ENCODE results near the gene UVRAG. TPM values are rescaled to one million over a fixed set of nuclear protein-coding genes. Genes with fewer than 3 reads are reported as not detected.
A peak's percentile ranks its signal among the peaks of the same experiment; 100 is the strongest.

UVRAG gene
- total RNA-seq, 2 experiments from 2014 or later: 16.5 to 19.5 TPM

GRCh38 chr11:75802913-75803820 is 11.8 kb upstream of the UVRAG start:
- Mint-ChIP-seq H3K36me3 (ENCODE audit: low read depth) (no peaks in the 10 kb centered on the region), H3K27ac (no peak overlapping the region), H3K27me3 (no peaks in the 10 kb centered on the region), H3K4me1 (ENCODE audit: low read depth) (peaks cover 27% of the 10 kb centered on the region), H3K4me3 (no peak overlapping the region), H3K9me3 (no peaks in the 10 kb centered on the region)
- Histone ChIP-seq H3K4me3 (ENCODE audit: low read length) (no peak overlapping the region), H3K27ac (ENCODE audit: low read depth in 1 of 2, low read length in 2 of 2) (no peak overlapping the region), H3K36me3 (ENCODE audit: insufficient read depth, low read length) (no peaks in the 10 kb centered on the region), H3K4me1 (ENCODE audit: insufficient read depth, low read length) (peaks cover 26% of the 10 kb centered on the region), H3K27me3 (ENCODE audit: control insufficient read depth in 1 of 2, insufficient read depth in 2 of 2, low read length in 2 of 2) (no peaks in the 10 kb centered on the region), H3K9me3 (ENCODE audit: control insufficient read depth in 1 of 2, insufficient read depth in 1 of 2, low read length in 2 of 2) (no peaks in the 10 kb centered on the region)
- ATAC-seq (ENCODE audit: poor library complexity) (peak; percentile 94), DNase-seq (peak; percentile 53 to 84 (median 61))
- TF ChIP-seq CTCF (IDR thresholded peaks at IDR 0.05): peak; percentile 96
- intact Hi-C loops (cut with DNase I, micrococcal nuclease): loop anchor here (1.0 to 5.0 kb wide), 4 partner anchors 64 to 516 kb away; no protein-coding TSS in a partner anchor
- ChIA-PET CTCF (interaction anchor here (0.6 to 3.4 kb wide), 12 partner anchors 9 to 92 kb away, joined by 3 to 70 read pairs (median 4); partner anchors contain the start of gene UVRAG), POLR2A (interaction anchor here (0.7 to 1.7 kb wide), 2 partner anchors 11 to 14 kb away, joined by 3 to 8 read pairs; no protein-coding TSS in a partner anchor)

- no peak for TF ChIP-seq CTCF (IDR thresholded peaks at IDR 0.05)
- Histone ChIP-seq H3K4me1 (ENCODE audit: insufficient read depth, low read length) (peaks cover 4% of the 10 kb centered on the region), H3K4me3 (ENCODE audit: low read length) (no peak overlapping the region), H3K27ac (ENCODE audit: low read depth in 1 of 2, low read length in 2 of 2) (no peak overlapping the region), H3K27me3 (ENCODE audit: control insufficient read depth in 1 of 2, insufficient read depth in 2 of 2, low read length in 2 of 2) (no peaks in the 10 kb centered on the region), H3K36me3 (ENCODE audit: insufficient read depth, low read length) (no peaks in the 10 kb centered on the region), H3K9me3 (ENCODE audit: control insufficient read depth in 1 of 2, insufficient read depth in 1 of 2, low read length in 2 of 2) (no peaks in the 10 kb centered on the region)
- no peaks in the 10 kb centered on the region for H3K27me3 Mint-ChIP-seq
- no peaks in the 10 kb centered on the region for H3K9me3 Mint-ChIP-seq
- ATAC-seq (ENCODE audit: poor library complexity): no peak
- ChIA-PET CTCF (no interaction called here), POLR2A (no interaction called here)
- no peak overlapping the region for H3K27ac Mint-ChIP-seq
- DNase-seq: no peak
- no peak overlapping the region for H3K4me3 Mint-ChIP-seq
- intact Hi-C loops (cut with DNase I, micrococcal nuclease): no loop called here
- peaks cover 7% of the 10 kb centered on the region for H3K4me1 Mint-ChIP-seq (ENCODE audit: low read depth)
- no peaks in the 10 kb centered on the region for H3K36me3 Mint-ChIP-seq (ENCODE audit: low read depth)
Observed at GRCh38 chr11:75809111-75809510, 5.9 kb upstream of the UVRAG start.

- ATAC-seq (ENCODE audit: poor library complexity) (no peak), DNase-seq (no peak)
- no peak overlapping the region for H3K4me3 Mint-ChIP-seq
- intact Hi-C loops (cut with DNase I, micrococcal nuclease): loop anchor here in 1 of 2 experiments (5.0 to 10.0 kb wide), 5 partner anchors 572 to 1635 kb away; partner anchors contain the start of genes C2CD3, EMSY, GVQW3 and POLD3
- no peak overlapping the region for H3K4me3 ChIP-seq (ENCODE audit: low read length)
- H3K27ac Mint-ChIP-seq: no peak overlapping the region
- no peaks in the 10 kb centered on the region for H3K27me3 ChIP-seq (ENCODE audit: control insufficient read depth in 1 of 2, insufficient read depth in 2 of 2, low read length in 2 of 2)
- H3K9me3 ChIP-seq (ENCODE audit: control insufficient read depth in 1 of 2, insufficient read depth in 1 of 2, low read length in 2 of 2): no peaks in the 10 kb centered on the region
- H3K27ac ChIP-seq (ENCODE audit: low read depth in 1 of 2, low read length in 2 of 2): no peak overlapping the region
- TF ChIP-seq CTCF (IDR thresholded peaks at IDR 0.05): no peak
- POLR2A ChIA-PET: no interaction called here
- H3K36me3 ChIP-seq (ENCODE audit: insufficient read depth, low read length): no peaks in the 10 kb centered on the region
- H3K4me1 Mint-ChIP-seq (ENCODE audit: low read depth): peaks cover 16% of the 10 kb centered on the region
- H3K9me3 Mint-ChIP-seq: no peaks in the 10 kb centered on the region
- CTCF ChIA-PET: interaction anchor here (0.6 kb wide), 1 partner anchor 632 kb away, joined by 3 read pairs; no protein-coding TSS in a partner anchor
- peaks cover 9% of the 10 kb centered on the region for H3K4me1 ChIP-seq (ENCODE audit: insufficient read depth, low read length)
- no peaks in the 10 kb centered on the region for H3K27me3 Mint-ChIP-seq
- peaks cover 6% of the 10 kb centered on the region for H3K36me3 Mint-ChIP-seq (ENCODE audit: low read depth)
Observed at GRCh38 chr11:75809991-75810390, 5.0 kb upstream of the UVRAG start.

Data from CD4-positive, alpha-beta T cell (primary cell).